Measurements from ENCODE around the gene CNKSR2.
"Not testable (repeated sequence)": the region's sequence is repeated elsewhere in the genome, so short reads cannot be mapped to it uniquely, and the experiment has no call there.

Gene CNKSR2

GRCh38 chrX:21440911-21441310 lies 66.7 kb downstream of the CNKSR2 start:
- no peak for FAIRE-seq

DNA sequence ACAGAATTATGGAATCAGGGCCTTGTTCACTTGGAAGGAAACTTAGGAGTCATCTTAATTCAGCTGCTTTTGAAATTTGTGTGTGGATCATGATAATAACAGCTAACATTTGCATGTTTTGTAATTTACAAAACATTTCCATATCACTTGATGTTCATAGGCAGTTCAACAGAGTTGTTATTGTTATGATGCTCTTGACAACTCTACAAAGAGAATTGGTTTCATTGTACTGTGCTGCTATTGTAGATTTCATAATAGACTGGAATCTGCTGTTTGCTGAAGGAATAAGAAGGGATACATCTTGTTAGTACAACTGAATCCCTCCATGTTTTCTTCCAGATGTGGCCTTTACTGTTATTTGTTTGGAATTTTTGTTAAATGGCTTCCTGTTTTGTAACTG lies 83.5 kb downstream of the CNKSR2 start:
- FAIRE-seq: no peak

- FAIRE-seq: peak; percentile 36
These were observed 94.9 kb downstream of the CNKSR2 start for GRCh38 chrX:21469071-21469470.

DNA sequence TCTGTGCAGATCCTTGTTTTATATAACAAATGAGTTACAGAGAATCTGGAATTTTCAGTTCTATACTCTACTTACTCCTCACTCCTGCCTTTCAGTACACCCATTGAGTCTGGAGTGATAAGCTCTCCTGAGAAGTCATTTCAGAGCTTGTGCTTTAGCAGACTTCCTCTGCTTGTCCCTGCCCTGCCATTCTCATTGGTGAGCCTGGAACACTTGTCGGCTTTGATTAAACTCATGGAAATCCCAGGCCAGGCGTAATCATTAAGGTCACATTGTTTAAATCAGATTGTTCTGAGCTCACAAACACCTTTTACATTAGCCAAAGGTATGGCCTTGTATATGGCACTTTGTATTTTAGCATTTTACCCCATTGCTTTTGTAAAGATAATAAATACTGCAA lies 102.7 kb downstream of the CNKSR2 start:
- no peak for FAIRE-seq

DNA sequence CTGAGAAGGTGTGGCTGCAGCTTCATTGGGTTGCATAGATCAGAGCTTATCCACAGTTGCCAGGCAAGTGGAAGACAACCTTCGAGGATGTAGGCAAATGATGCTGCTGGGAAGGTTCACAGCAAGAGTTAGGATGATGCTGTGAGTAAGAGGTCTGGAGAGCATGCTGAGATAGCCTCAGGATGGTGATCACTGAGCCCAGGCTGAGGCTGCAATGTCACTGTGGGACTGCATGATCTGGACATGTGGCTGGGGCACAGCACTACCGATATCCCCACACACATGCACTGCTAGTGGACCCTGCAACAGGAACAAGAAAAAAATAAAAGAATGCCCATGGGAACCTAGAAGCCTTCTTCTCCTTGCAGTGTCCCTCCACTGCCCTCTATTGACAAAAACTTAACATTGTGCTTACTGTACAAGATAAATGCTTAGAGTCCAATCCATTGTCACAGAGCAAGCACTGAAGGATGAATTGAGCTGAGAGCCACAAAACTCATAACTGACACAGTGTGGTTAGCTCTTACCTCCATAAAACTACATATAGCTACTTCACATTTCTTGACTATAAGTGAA lies 105.6 kb downstream of the CNKSR2 start:
- no peak for FAIRE-seq

GRCh38 chrX:21481761-21482160 lies 107.5 kb downstream of the CNKSR2 start:
- no peak for FAIRE-seq

DNA sequence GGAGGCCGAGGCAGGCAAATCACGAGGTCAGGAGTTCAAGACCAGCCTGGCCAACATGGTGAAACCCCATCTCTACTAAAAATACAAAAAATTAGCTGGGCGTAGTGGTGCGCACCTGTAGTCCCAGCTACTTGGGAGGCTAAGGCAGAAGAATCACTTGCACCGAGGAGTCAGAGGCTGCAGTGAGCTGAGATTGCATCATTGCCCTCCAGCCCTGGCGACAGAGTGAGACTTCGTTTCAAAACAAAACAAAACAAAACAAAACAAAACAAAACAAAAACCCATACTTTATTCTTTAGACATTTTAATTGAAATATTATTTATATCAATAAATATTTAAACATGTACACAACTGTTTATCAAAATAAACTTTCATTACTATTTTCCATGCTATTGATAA lies 109.8 kb downstream of the CNKSR2 start:
- not testable (repeated sequence) for FAIRE-seq

DNA sequence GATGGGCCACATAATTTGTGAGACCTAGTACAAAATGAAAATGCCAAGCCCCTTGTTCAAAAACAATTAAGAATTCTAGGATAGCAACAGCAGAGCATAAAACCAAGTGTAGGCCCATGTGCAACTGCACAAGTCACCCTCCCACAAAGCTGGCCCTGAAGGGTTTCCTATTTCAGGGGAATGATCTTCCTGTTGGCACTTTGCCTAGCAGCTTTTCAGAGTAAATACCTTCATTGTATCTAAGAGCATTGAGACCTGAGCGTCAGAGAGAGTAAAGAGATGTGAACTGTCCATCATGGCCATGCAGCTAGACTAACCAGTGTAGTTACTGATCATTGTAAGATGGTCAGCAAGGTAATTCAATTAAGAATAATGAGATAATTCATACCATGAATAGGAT lies 113.6 kb downstream of the CNKSR2 start:
- FAIRE-seq: no peak

GRCh38 chrX:21490341-21490740 lies 116.1 kb downstream of the CNKSR2 start:
- FAIRE-seq: no peak

DNA sequence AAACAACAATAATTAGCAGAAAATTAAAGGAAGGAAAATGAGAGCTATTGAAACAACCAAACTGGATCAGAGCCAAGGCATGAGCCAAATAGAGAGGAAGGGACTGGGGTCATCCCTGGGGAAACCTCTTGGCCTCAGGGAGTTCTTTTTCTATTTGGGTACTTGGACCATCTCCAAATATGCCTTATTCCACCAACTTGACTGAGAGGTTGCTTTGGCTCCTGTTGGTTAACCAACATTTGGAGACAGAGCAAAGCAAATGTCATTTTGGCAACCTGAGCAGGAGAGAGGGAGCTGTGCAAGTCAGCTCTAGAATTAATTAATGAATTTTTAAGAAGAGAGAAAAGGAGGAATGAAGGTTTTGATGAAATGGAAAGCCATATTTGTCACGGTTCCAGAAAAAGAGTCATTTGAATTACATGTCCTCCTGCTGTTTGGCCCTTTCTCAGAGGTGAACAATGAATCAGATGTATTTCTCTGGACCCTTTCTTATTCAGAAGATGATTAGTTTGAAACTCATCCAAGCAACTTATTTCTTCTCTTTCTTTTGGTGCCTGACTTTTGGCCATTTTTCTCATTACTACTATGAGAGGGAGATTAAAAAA lies 119.1 kb downstream of the CNKSR2 start:
- no peak for FAIRE-seq

GRCh38 chrX:21503593-21503992 lies 129.4 kb downstream of the CNKSR2 start:
- no peak for FAIRE-seq

DNA sequence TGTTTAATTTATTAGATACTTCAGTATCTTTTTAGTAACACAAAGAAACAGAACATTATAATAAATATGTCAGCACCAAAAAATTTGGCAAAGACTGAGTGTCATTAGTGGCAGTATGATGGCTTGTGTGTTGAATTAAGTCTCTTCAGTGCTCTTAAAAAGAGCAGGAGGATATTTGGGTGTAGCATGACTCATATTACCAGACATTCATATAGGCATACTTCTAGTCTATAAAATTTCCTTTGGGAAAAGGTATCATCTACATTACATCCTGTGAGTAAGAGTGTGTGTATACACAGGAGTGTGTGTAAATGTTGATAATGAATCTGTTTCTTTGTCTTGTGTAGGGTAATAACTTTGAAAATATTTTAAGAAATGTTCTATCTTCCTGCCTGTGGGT lies 135.7 kb downstream of the CNKSR2 start:
- FAIRE-seq: no peak

DNA sequence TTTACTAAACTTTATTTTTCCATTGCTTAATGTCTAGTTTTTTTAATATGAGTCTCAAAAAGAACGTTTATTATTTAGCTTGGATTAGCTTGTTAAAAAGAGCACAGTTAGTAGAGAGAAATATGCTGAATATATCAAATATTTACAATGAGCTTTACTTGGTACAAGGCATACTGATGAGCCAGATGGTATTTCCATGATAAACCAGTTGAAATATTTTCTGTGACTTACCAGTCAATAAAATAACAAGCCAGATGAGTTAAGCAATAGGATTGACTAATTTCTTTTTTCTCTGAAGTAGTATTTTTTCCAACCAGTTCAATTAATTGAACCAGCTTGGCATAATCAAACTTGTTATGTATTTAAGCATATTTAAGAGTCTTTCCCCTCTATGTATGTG lies 149.8 kb downstream of the CNKSR2 start:
- no peak for FAIRE-seq

GRCh38 chrX:21528076-21528475 lies 153.9 kb downstream of the CNKSR2 start:
- peak; percentile 87 for FAIRE-seq

GRCh38 chrX:21529771-21530170 lies 155.6 kb downstream of the CNKSR2 start:
- no peak for FAIRE-seq

DNA sequence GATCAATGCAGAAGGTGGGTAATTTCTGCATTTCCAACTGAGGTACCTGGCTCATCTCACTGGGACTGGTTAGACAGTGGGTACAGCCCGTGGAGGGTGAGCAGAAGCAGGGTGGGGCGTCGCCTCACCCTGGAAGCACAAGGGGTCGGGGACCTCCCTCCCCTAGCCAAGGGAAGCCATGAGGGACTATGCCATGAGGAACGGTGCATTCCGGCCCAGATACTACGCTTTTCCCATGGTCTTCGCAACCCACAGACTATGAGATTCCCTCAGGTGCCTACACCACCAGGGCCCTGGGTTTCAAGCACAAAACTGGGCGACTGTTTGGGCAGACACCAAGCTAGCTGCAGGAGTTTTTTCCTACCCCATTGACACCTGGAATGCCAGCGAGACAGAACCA lies 170.4 kb downstream of the CNKSR2 start:
- not testable (repeated sequence) for FAIRE-seq

DNA sequence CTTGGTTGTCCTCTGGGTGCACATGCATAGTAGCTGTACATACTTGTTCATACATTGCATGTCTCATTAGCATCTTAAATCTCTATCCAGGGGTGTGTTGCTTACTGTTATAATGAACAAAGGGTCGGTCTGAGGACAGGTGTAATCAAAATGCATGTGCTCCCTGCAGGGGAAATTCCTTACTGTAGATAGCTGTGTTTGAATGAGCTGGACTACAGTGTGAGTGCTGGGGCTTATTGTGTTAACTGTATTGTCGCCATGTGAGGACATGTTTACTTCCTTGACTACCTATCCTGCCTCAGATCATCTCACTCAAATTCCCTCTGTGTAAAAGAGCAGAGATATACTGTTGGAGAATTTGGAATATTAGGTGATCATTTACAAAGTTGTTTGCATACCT lies 185.2 kb downstream of the CNKSR2 start:
- no peak for FAIRE-seq

DNA sequence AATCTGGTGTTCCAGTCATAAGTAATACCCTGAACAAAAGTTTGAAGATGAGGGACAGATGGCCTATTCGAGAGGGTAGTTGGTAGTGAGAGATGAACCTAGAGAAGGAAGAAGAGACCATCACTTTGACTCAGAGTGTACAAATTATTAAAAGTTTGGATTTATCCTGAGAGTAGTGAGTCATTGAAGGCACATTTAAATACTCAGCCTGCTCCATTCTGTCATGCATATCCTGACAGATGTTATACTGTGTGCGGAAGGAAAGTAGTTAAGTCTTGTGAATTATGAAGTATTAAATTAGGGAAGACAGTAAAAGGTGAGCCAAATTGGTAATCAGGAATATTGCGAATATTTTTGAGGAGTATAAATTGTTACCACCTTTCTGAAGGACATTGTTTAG lies 190.8 kb downstream of the CNKSR2 start:
- FAIRE-seq: no peak

- no peak for FAIRE-seq
These were observed 200.6 kb downstream of the CNKSR2 start for GRCh38 chrX:21574793-21575192.

DNA sequence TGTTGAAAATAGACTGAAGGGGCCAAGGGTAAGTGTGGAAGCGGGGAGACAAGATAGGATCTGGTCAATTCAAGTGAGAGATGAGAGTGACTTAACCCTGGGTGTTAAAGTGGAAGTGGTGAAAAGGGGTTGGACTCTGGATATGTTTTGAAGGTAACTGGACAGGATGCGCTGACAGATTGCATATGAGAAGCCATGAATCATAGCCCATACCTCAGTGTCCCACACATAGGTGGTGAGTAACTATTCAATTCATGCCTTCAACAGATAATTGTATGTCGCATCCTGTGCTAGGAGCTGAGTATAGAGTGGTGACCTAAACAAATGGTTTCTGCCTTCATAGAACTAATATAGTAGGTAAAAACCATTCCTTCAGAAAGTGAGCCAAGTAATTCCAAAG lies 207.3 kb downstream of the CNKSR2 start:
- no peak for FAIRE-seq

DNA sequence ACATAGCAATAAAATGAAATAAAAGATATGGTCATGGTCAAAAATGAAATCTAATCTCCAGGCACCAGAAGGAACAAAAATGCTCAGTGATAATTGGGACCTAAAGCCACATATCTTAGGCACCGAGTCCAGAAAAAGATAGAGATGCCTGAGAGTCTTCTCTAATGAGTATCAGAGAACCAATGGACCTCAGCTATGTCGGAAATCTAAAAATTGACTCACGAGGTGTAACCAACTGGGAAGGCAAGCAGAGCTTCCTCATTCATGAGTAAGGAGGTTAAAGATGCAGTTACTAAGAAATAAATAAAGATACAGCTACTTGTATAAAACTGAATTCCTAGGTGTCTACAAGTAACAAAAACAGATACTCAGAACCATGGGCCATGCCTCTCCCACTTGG lies 211.8 kb downstream of the CNKSR2 start:
- FAIRE-seq: no peak

DNA sequence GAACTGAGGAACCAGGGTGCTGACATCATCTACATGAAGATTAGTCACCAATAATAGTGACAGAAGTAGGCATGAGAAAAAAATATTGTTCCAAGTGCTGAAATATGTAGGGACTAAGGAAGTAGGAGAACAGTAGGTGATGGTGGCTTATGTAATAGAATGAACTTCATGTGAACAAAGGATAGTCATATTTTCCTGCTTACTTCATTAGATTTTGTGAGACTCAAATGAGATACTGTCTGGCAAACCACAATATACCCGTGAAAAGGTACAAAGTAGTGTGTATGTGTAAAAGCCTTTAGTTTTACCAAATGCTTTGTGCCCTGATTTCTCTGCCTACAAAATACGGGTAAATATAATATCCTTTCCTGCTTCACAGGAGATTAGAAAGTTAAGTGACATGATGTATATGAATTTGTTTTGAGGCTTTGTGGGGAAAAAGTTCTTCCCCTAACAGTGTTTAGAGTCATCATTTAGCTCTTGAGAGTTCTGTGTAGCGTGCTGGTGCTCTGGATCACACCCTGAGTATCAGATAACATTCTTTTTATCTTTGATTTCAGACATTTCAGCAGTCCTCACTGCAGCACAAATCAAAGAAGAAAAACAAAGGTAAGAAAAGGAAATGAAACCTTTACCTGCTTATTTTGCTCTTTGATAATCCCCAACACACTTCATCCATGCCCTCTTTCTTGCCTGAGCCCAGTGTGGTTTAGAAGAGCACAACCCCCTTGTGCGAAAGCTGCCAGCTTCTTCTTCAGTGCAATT lies 216.0 kb downstream of the CNKSR2 start:
- FAIRE-seq: no peak

DNA sequence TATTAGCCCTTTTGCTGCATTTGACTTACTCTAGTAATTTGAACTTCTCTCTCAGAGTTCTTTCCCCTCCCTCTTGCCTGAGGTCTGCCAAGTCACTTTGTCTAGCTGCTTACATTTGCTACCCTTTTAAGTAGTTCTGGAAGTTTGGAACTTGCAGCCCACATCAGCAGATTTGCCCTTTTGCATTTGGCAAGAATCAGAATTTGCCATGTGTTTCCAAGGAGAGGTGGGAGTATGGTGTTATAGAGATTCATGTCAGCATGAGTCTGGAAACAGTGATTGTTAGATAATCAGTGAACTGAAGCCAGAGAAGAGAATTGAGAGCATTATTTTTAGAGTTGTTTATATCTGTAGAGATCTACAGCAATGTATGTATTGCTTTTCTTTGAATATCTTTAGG lies 231.8 kb downstream of the CNKSR2 start:
- no peak for FAIRE-seq

DNA sequence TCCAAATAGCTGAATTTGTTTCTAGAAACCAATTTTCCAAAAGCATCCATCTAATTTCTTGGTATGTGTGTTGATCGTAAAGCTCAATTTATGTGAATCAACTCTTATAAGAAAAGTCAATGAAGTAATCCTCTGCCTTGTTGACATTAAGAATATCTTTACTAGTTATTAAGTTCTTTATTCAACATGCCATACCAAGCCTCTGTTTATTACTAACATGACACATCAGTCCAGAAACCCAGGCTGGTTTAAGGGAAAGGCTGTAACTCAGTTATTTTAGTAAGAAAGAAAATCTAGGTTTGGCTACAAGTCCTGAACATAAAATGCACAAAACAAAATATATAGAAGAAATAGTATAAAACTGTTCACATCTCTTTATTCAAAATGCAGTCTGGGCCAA lies 235.9 kb downstream of the CNKSR2 start:
- no peak for FAIRE-seq
